ENCODE results near the gene NGB.

Gene NGB

GRCh38 chr14:77225254-77225653 is 45.8 kb downstream of the NGB start:
- Histone ChIP-seq H3K27me3 (ENCODE audit: insufficient read depth, low read length, poor library complexity, severe bottlenecking) (no peaks in the 10 kb centered on the region), H3K4me2 (ENCODE audit: low read depth, low read length, poor library complexity, severe bottlenecking) (no peak overlapping the region), H3K9me2 (replicated peaks; ENCODE audit: low read depth, low read length) (no peaks in the 10 kb centered on the region), H3F3A (ENCODE audit: low read depth) (no peaks in the 10 kb centered on the region), H3K9ac (ENCODE audit: low read depth, low read length, poor library complexity, severe bottlenecking) (no peak overlapping the region), H4K20me1 (ENCODE audit: insufficient read depth, low read length, poor library complexity, severe bottlenecking) (no peaks in the 10 kb centered on the region), H3K4me3 (ENCODE audit: low read length, poor library complexity, severe bottlenecking) (no peak overlapping the region), H3K79me2 (ENCODE audit: insufficient read depth, low read length) (no peaks in the 10 kb centered on the region), H3K9me3 (ENCODE audit: insufficient read depth, low read depth, low read length) (no peaks in the 10 kb centered on the region), H3K4me1 (ENCODE audit: insufficient read depth, low read length, poor library complexity, severe bottlenecking) (no peaks in the 10 kb centered on the region), H2AFZ (ENCODE audit: low read length) (no peak overlapping the region), H3K36me3 (ENCODE audit: insufficient read depth, low read length) (no peaks in the 10 kb centered on the region)
- no peak for TF ChIP-seq CTCF (conservative IDR thresholded peaks at IDR 0.05; ENCODE audit: low read length)
- no peak for TF ChIP-seq EZH2phosphoT487 (IDR thresholded peaks at IDR 0.05; ENCODE audit: borderline replicate concordance)

GRCh38 chr14:77224212-77224611 is 46.8 kb downstream of the NGB start:
- no peaks in the 10 kb centered on the region for H3K9me2 ChIP-seq (replicated peaks; ENCODE audit: low read depth, low read length)

GRCh38 chr14:77222546-77223225 is 48.3 kb downstream of the NGB start:
- Histone ChIP-seq H4K20me1 (ENCODE audit: insufficient read depth, low read length, poor library complexity, severe bottlenecking) (no peaks in the 10 kb centered on the region), H3K4me2 (ENCODE audit: low read depth, low read length, poor library complexity, severe bottlenecking) (no peak overlapping the region), H3K79me2 (ENCODE audit: insufficient read depth, low read length) (no peaks in the 10 kb centered on the region), H3K27me3 (ENCODE audit: insufficient read depth, low read length, poor library complexity, severe bottlenecking) (no peaks in the 10 kb centered on the region), H3K4me3 (ENCODE audit: low read length, poor library complexity, severe bottlenecking) (no peak overlapping the region), H3K9me2 (replicated peaks; ENCODE audit: low read depth, low read length) (no peaks in the 10 kb centered on the region), H3F3A (ENCODE audit: low read depth) (no peaks in the 10 kb centered on the region), H3K9ac (ENCODE audit: low read depth, low read length, poor library complexity, severe bottlenecking) (no peak overlapping the region), H3K9me3 (ENCODE audit: insufficient read depth, low read depth, low read length) (no peaks in the 10 kb centered on the region), H2AFZ (ENCODE audit: low read length) (no peak overlapping the region), H3K36me3 (ENCODE audit: insufficient read depth, low read length) (no peaks in the 10 kb centered on the region), H3K4me1 (ENCODE audit: insufficient read depth, low read length, poor library complexity, severe bottlenecking) (no peaks in the 10 kb centered on the region)
- TF ChIP-seq CTCF (conservative IDR thresholded peaks at IDR 0.05; ENCODE audit: low read length) (no peak), EZH2phosphoT487 (IDR thresholded peaks at IDR 0.05; ENCODE audit: borderline replicate concordance) (no peak)

More at GRCh38 chr14:77224212-77224611, 46.8 kb downstream of the NGB start:
- H3K4me2 ChIP-seq (ENCODE audit: low read depth, low read length, poor library complexity, severe bottlenecking): no peak overlapping the region
- no peaks in the 10 kb centered on the region for H3F3A ChIP-seq (ENCODE audit: low read depth)
- H3K9ac ChIP-seq (ENCODE audit: low read depth, low read length, poor library complexity, severe bottlenecking): no peak overlapping the region
- no peak overlapping the region for H2AFZ ChIP-seq (ENCODE audit: low read length)
- no peaks in the 10 kb centered on the region for H3K36me3 ChIP-seq (ENCODE audit: insufficient read depth, low read length)
- no peaks in the 10 kb centered on the region for H3K9me3 ChIP-seq (ENCODE audit: insufficient read depth, low read depth, low read length)
- no peaks in the 10 kb centered on the region for H3K79me2 ChIP-seq (ENCODE audit: insufficient read depth, low read length)
- H3K27me3 ChIP-seq (ENCODE audit: insufficient read depth, low read length, poor library complexity, severe bottlenecking): no peaks in the 10 kb centered on the region
- no peaks in the 10 kb centered on the region for H4K20me1 ChIP-seq (ENCODE audit: insufficient read depth, low read length, poor library complexity, severe bottlenecking)
- H3K4me1 ChIP-seq (ENCODE audit: insufficient read depth, low read length, poor library complexity, severe bottlenecking): no peaks in the 10 kb centered on the region
- H3K4me3 ChIP-seq (ENCODE audit: low read length, poor library complexity, severe bottlenecking): no peak overlapping the region
- no peak for TF ChIP-seq EZH2phosphoT487 (IDR thresholded peaks at IDR 0.05; ENCODE audit: borderline replicate concordance)
- no peak for TF ChIP-seq CTCF (conservative IDR thresholded peaks at IDR 0.05; ENCODE audit: low read length)

Measured in Loucy (cell line).